ENCODE data around the gene PLCE1. TPM values are rescaled to one million over a fixed set of nuclear protein-coding genes. Genes with fewer than 3 reads are reported as not detected.

PLCE1 gene
- total and polyA plus RNA-seq, 2 donors (not counting 3 experiments of a cell fraction or from before 2014, with no cell fraction given), result 0.01 to 0.04 TPM

DNA sequence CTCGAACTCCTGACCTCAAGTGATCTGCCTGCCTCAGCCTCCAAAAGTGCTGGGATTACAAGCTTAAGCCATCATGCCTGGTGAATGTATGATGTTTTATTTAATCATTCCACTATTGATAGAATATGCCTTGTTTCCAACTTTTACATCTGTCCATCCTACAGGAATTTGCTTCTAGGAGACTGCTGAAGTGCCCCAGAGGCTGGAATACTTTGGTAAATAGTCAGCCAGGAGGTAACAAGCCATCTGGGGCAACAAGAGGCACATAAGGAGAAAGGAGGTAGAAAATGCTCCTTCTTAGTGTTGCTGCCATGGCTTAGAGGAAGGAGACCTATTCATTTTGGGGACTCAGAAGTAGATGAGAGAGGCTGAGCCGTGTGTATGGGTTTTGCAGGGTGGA is 14.8 kb downstream of the PLCE1 start:
- dilution Hi-C loops (cut with MboI; ENCODE audit: extremely low pct_ligation_motif_present, low sequenced_read_pairs), result no loop called here
- Histone ChIP-seq H3K79me2 (ENCODE audit: control insufficient read depth, insufficient read depth, low read length) (no peaks in the 10 kb centered on the region), H2AFZ (ENCODE audit: low read depth, low read length) (no peak overlapping the region), H3K4me1 (ENCODE audit: control insufficient read depth, extremely low read depth, insufficient read depth, low read length) (no peaks in the 10 kb centered on the region), H4K20me1 (replicated peaks; ENCODE audit: control insufficient read depth, extremely low read depth, insufficient read depth, low read length) (no peaks in the 10 kb centered on the region), H3K27ac (ENCODE audit: insufficient read depth, low read depth, low read length) (no peak overlapping the region), H3K4me3 (replicated peaks in 1 of 3; ENCODE audit: insufficient read depth in 1 of 3, low read depth in 1 of 3, low read length in 3 of 3) (no peak overlapping the region), H3K36me3 (ENCODE audit: control insufficient read depth in 2 of 2, extremely low read depth in 1 of 2, insufficient read depth in 2 of 2, low read length in 2 of 2) (no peaks in the 10 kb centered on the region), H3K9me1 (replicated peaks; ENCODE audit: control insufficient read depth, extremely low read depth, insufficient read depth, low read length) (no peaks in the 10 kb centered on the region), H3K9me3 (replicated peaks; ENCODE audit: control insufficient read depth, insufficient read depth, low read length) (no peaks in the 10 kb centered on the region), H3K9ac (replicated peaks; ENCODE audit: extremely low read depth, insufficient read depth, low read length) (no peak overlapping the region), H3K4me2 (ENCODE audit: insufficient read depth, low read length) (no peak overlapping the region), H3K27me3 (ENCODE audit: control insufficient read depth in 2 of 2, insufficient read depth in 2 of 2, low read length in 2 of 2) (peaks cover 2 to 10% of the 10 kb centered on the region in 2 experiments)
- FAIRE-seq, result no peak
- no TSS peak for BruUV-seq (replicated peaks)
- ChIA-PET POLR2A (no interaction called here), CTCF (no interaction called here)
- intact Hi-C loops (cut with micrococcal nuclease), result no loop called here
- no peak for TF ChIP-seq GATA2 (IDR thresholded peaks at IDR 0.05; ENCODE audit: insufficient read depth, insufficient read length, low read depth, low read length)
- no peak for TF ChIP-seq EZH2 (IDR thresholded peaks at IDR 0.05; ENCODE audit: borderline replicate concordance, low read depth, low read length, severe bottlenecking)
- TF ChIP-seq MYC (IDR thresholded peaks at IDR 0.05; ENCODE audit: low read depth, low read length), result no peak
- TF ChIP-seq CTCF (IDR thresholded peaks at IDR 0.05; ENCODE audit: extremely low read depth in 1 of 2, insufficient read depth in 1 of 2, low read depth in 1 of 2, low read length in 2 of 2), result no peak
- no peak for DNase-seq (ENCODE audit: low read depth, low spot score)

DNA sequence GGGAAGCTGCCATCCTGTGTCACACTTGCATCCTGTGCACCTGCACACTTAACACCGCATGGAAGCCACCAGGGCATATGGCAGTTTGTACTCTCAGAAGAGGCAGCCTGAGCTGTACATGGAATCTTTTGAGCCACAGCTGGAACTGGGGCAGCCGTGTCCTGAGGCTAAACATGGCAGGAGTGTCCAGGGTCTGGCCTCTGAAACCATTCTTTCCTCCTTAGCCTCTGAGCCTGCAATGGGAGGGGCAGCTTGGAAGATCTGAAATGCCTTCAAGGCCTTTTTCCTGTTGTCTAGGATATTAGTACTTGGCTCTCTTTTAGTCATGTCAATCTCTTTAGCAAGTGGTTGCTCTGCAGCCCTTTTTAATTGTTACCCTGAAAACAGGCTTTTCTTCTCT is 16.4 kb downstream of the PLCE1 start:
- H2AFZ ChIP-seq (ENCODE audit: low read depth, low read length), result no peak overlapping the region
- H3K36me3 ChIP-seq (ENCODE audit: control insufficient read depth in 2 of 2, extremely low read depth in 1 of 2, insufficient read depth in 2 of 2, low read length in 2 of 2), result no peaks in the 10 kb centered on the region
- BruUV-seq (replicated peaks), result no TSS peak
- ChIA-PET CTCF (no interaction called here), POLR2A (no interaction called here)
- no peaks in the 10 kb centered on the region for H3K9me3 ChIP-seq (replicated peaks; ENCODE audit: control insufficient read depth, insufficient read depth, low read length)
- no peak for DNase-seq (ENCODE audit: low read depth, low spot score)
- H4K20me1 ChIP-seq (replicated peaks; ENCODE audit: control insufficient read depth, extremely low read depth, insufficient read depth, low read length), result no peaks in the 10 kb centered on the region
- no peaks in the 10 kb centered on the region for H3K4me1 ChIP-seq (ENCODE audit: control insufficient read depth, extremely low read depth, insufficient read depth, low read length)
- H3K27ac ChIP-seq (ENCODE audit: insufficient read depth, low read depth, low read length), result no peak overlapping the region
- intact Hi-C loops (cut with micrococcal nuclease) (no loop called here), dilution Hi-C loops (cut with MboI; ENCODE audit: extremely low pct_ligation_motif_present, low sequenced_read_pairs) (no loop called here)
- H3K4me2 ChIP-seq (ENCODE audit: insufficient read depth, low read length), result no peak overlapping the region
- TF ChIP-seq GATA2 (IDR thresholded peaks at IDR 0.05; ENCODE audit: insufficient read depth, insufficient read length, low read depth, low read length), result no peak
- no peak for TF ChIP-seq POLR2AphosphoS5 (IDR thresholded peaks at IDR 0.05; ENCODE audit: insufficient read depth, low read depth, low read length)
- TF ChIP-seq, protein P1, sequence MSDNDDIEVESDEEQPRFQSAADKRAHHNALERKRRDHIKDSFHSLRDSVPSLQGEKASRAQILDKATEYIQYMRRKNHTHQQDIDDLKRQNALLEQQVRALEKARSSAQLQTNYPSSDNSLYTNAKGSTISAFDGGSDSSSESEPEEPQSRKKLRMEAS (IDR thresholded peaks at IDR 0.05; ENCODE audit: insufficient read depth, insufficient read length), result no peak
- no peak for TF ChIP-seq FOS (IDR thresholded peaks at IDR 0.05; ENCODE audit: borderline replicate concordance, insufficient read depth, low read length)
- TF ChIP-seq EZH2 (IDR thresholded peaks at IDR 0.05; ENCODE audit: borderline replicate concordance, low read depth, low read length, severe bottlenecking), result no peak
- TF ChIP-seq MYC (IDR thresholded peaks at IDR 0.05; ENCODE audit: low read depth, low read length), result no peak
- no peak for FAIRE-seq
- H3K4me3 ChIP-seq (replicated peaks in 1 of 3; ENCODE audit: insufficient read depth in 1 of 3, low read depth in 1 of 3, low read length in 3 of 3), result no peak overlapping the region
- no peaks in the 10 kb centered on the region for H3K79me2 ChIP-seq (ENCODE audit: control insufficient read depth, insufficient read depth, low read length)
- no peaks in the 10 kb centered on the region for H3K9me1 ChIP-seq (replicated peaks; ENCODE audit: control insufficient read depth, extremely low read depth, insufficient read depth, low read length)
- H3K27me3 ChIP-seq (ENCODE audit: control insufficient read depth in 2 of 2, insufficient read depth in 2 of 2, low read length in 2 of 2), result peaks cover 2 to 10% of the 10 kb centered on the region in 2 experiments
- no peak overlapping the region for H3K9ac ChIP-seq (replicated peaks; ENCODE audit: extremely low read depth, insufficient read depth, low read length)

All from endothelial cell of umbilical vein (primary cell).